Activated B cell treated with CpG ODN at 0.5 μM for 24 hours (primary cell): ENCODE results near the gene ARHGEF11. TPM values are rescaled to one million over a fixed set of nuclear protein-coding genes. Genes with fewer than 3 reads are reported as not detected.

ENCODE experiments used
- ATAC-seq: fragments of 200-7000 bp; cut with Tn5 transposase; one replicate; pipeline ENCODE4 v1.10.0; 2021; ENCODE audit warnings: low read depth, mild to moderate bottlenecking, moderate library complexity
- CTCF ChIA-PET: fragments of 350-600 bp; sonication (Branson Sonifier 250); formaldehyde crosslinking; loops from one replicate; lab custom pipeline; 2021; ENCODE audit warnings: antibody characterized with exemption; lab: Charles Lee
- POLR2A ChIA-PET: fragments of 350-600 bp; sonication (Branson Sonifier 250); formaldehyde crosslinking; loops from one replicate; lab custom pipeline; 2021; ENCODE audit warnings: antibody characterized with exemption; lab: Charles Lee
- DNase-seq: peaks from one replicate; pipeline ENCODE4 v3.0.0; 2022
- H3K27ac Mint-ChIP-seq: one replicate; pipeline ENCODE4 v1.8.0; 2020; ENCODE audit warnings: mixed read lengths
- H3K27me3 Mint-ChIP-seq: one replicate; pipeline ENCODE4 v1.8.0; 2021; ENCODE audit warnings: mixed read lengths
- H3K36me3 Mint-ChIP-seq: one replicate; pipeline ENCODE4 v1.8.0; 2021; ENCODE audit warnings: low read depth, mixed read lengths
- H3K4me1 Mint-ChIP-seq: one replicate; pipeline ENCODE4 v1.8.0; 2021; ENCODE audit warnings: mixed read lengths
- H3K4me3 Mint-ChIP-seq: one replicate; pipeline ENCODE4 v1.8.0; 2020; ENCODE audit warnings: mild to moderate bottlenecking, mixed read lengths
- H3K9me3 Mint-ChIP-seq: one replicate; pipeline ENCODE4 v1.8.0; 2020; ENCODE audit warnings: mixed read lengths
- CTCF ChIP-seq: fragments of 200-600 bp; IDR thresholded peaks from one replicate; pipeline ENCODE4 v1.8.0; 2022; ENCODE audit warnings: antibody characterized with exemption, mild to moderate bottlenecking
- intact Hi-C: fragments of 100-400 bp; cut with micrococcal nuclease; formaldehyde crosslinking; loops from one replicate; pipeline ENCODE4 v1.15.1; 2024
- total RNA-seq: library from RNA; stranded (reverse); gene quantifications from 2 replicates; pipeline ENCODE4 v1.2.3, GENCODE V29; 2022

The ARHGEF11 gene
- total RNA-seq, 1 donor from 2014 or later: 0.95 TPM

DNA sequence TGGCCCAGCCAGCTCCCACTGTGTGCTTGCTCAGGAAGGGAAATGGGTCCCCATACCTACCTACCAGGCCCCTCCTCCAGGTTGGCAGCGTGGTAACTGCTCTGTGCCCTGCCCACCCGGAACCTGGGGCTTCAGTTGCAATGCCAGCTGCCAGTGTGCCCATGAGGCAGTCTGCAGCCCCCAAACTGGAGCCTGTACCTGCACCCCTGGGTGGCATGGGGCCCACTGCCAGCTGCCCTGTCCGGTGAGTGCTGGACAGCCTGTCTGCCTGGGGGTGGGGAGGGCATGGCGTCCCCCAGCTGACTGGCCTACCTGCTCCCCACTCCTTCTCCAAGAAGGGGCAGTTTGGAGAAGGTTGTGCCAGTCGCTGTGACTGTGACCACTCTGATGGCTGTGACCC is 135.9 kb downstream of the ARHGEF11 start:
- ChIA-PET CTCF (interaction anchor here (0.9 to 1.3 kb wide), 2 partner anchors 20 to 112 kb away, joined by 3 to 4 read pairs; no protein-coding TSS in a partner anchor), POLR2A (no interaction called here)
- H3K27ac Mint-ChIP-seq: no peak overlapping the region
- no peaks in the 10 kb centered on the region for H3K36me3 Mint-ChIP-seq
- H3K9me3 Mint-ChIP-seq: no peaks in the 10 kb centered on the region
- DNase-seq: no peak
- H3K4me1 Mint-ChIP-seq: no peaks in the 10 kb centered on the region
- no peak for ATAC-seq
- intact Hi-C loops: loop anchor here (5.0 kb wide), 1 partner anchor 248 kb away; no protein-coding TSS in a partner anchor
- no peak for TF ChIP-seq CTCF
- no peak overlapping the region for H3K4me3 Mint-ChIP-seq
- peaks cover 28% of the 10 kb centered on the region for H3K27me3 Mint-ChIP-seq

GRCh38 chr1:156908955-156909354 is 136.6 kb downstream of the ARHGEF11 start:
- POLR2A ChIA-PET: no interaction called here

GRCh38 chr1:156908541-156908940 is 137.0 kb downstream of the ARHGEF11 start:
- intact Hi-C loops: no loop called here
- no peaks in the 10 kb centered on the region for H3K36me3 Mint-ChIP-seq
- POLR2A ChIA-PET: no interaction called here
- no peak overlapping the region for H3K27ac Mint-ChIP-seq
- CTCF ChIA-PET: no interaction called here
- ATAC-seq: no peak
- TF ChIP-seq CTCF: no peak
- no peaks in the 10 kb centered on the region for H3K4me1 Mint-ChIP-seq
- no peak for DNase-seq
- peaks cover 19% of the 10 kb centered on the region for H3K27me3 Mint-ChIP-seq
- H3K4me3 Mint-ChIP-seq: no peak overlapping the region
- H3K9me3 Mint-ChIP-seq: no peaks in the 10 kb centered on the region

More at GRCh38 chr1:156908955-156909354, 136.6 kb downstream of the ARHGEF11 start:
- Mint-ChIP-seq H3K27ac (no peak overlapping the region), H3K4me1 (no peaks in the 10 kb centered on the region), H3K27me3 (peaks cover 22% of the 10 kb centered on the region), H3K36me3 (no peaks in the 10 kb centered on the region), H3K4me3 (no peak overlapping the region), H3K9me3 (no peaks in the 10 kb centered on the region)
- CTCF ChIA-PET: interaction anchor here (0.9 to 1.3 kb wide), 2 partner anchors 19 to 112 kb away, joined by 3 to 4 read pairs; no protein-coding TSS in a partner anchor
- intact Hi-C loops: no loop called here
- ATAC-seq: no peak
- no peak for TF ChIP-seq CTCF
- no peak for DNase-seq

- H3K4me3 Mint-ChIP-seq: no peak overlapping the region
- no peak for DNase-seq
- no peaks in the 10 kb centered on the region for H3K4me1 Mint-ChIP-seq
- peaks cover 22% of the 10 kb centered on the region for H3K27me3 Mint-ChIP-seq
- no peak overlapping the region for H3K27ac Mint-ChIP-seq
- intact Hi-C loops: no loop called here
- no peaks in the 10 kb centered on the region for H3K9me3 Mint-ChIP-seq
- no peak for TF ChIP-seq CTCF
- CTCF ChIA-PET: no interaction called here
- no peaks in the 10 kb centered on the region for H3K36me3 Mint-ChIP-seq
- POLR2A ChIA-PET: no interaction called here
- no peak for ATAC-seq
These were observed 139.2 kb downstream of the ARHGEF11 start for GRCh38 chr1:156906206-156906906.

- intact Hi-C loops: no loop called here
- no peak for DNase-seq
- Mint-ChIP-seq H3K27me3 (peaks cover 25% of the 10 kb centered on the region), H3K27ac (no peak overlapping the region), H3K4me1 (no peaks in the 10 kb centered on the region), H3K36me3 (no peaks in the 10 kb centered on the region), H3K9me3 (no peaks in the 10 kb centered on the region), H3K4me3 (no peak overlapping the region)
- TF ChIP-seq CTCF: no peak
- ChIA-PET CTCF (no interaction called here), POLR2A (no interaction called here)
- no peak for ATAC-seq
These were observed 139.9 kb downstream of the ARHGEF11 start for GRCh38 chr1:156905651-156906050.
